Activated CD8-positive, alpha-beta memory T cell treated with anti-CD3 and anti-CD28 coated beads for 24 hours (primary cell): Measurements from ENCODE around the gene TBATA.

ENCODE experiments used
- DNase-seq: peaks from one replicate; pipeline ENCODE4 v3.0.0-alpha.2; 2020

The TBATA gene

GRCh38 chr10:70785190-70785589 lies at the start of gene TBATA:
TBATA (minus strand) TSS chr10:70785377; CDS start chr10:70783379, 1,998 bp downstream.
- no peak for DNase-seq

GRCh38 chr10:70834441-70835151 lies 49.4 kb upstream of the TBATA start:
- no peak for DNase-seq

- DNase-seq: no peak
Measured at GRCh38 chr10:70834021-70834420, 48.8 kb upstream of the TBATA start.

GRCh38 chr10:70833601-70834000 lies 48.4 kb upstream of the TBATA start:
- DNase-seq: no peak

- DNase-seq: no peak
Measured at GRCh38 chr10:70832852-70833528, 47.8 kb upstream of the TBATA start.

GRCh38 chr10:70832221-70832620 lies 47.0 kb upstream of the TBATA start:
- no peak for DNase-seq

GRCh38 chr10:70830164-70830563 lies 45.0 kb upstream of the TBATA start:
- no peak for DNase-seq

- no peak for DNase-seq
Measured at GRCh38 chr10:70829543-70829942, 44.4 kb upstream of the TBATA start.

- DNase-seq: no peak
Measured at GRCh38 chr10:70828923-70829322, 43.7 kb upstream of the TBATA start.

- no peak for DNase-seq
Measured at GRCh38 chr10:70827086-70827757, 42.0 kb upstream of the TBATA start.

- DNase-seq: no peak
Measured at GRCh38 chr10:70822076-70822820, 37.1 kb upstream of the TBATA start.

- DNase-seq: no peak
Measured at GRCh38 chr10:70820976-70821750, 36.0 kb upstream of the TBATA start.

GRCh38 chr10:70816220-70816894 lies 31.2 kb upstream of the TBATA start:
- DNase-seq: peak; percentile 76

- DNase-seq: peak; percentile 97
Measured at GRCh38 chr10:70815504-70816219, 30.5 kb upstream of the TBATA start, which contains the start of gene SGPL1. SGPL1 (plus strand) TSS chr10:70815948; CDS start chr10:70816854, 906 bp downstream.

GRCh38 chr10:70814126-70814525 lies 28.9 kb upstream of the TBATA start:
- no peak for DNase-seq

GRCh38 chr10:70812814-70813213 lies 27.6 kb upstream of the TBATA start:
- DNase-seq: no peak

- DNase-seq: no peak
Measured at GRCh38 chr10:70811881-70812280, 26.7 kb upstream of the TBATA start.

GRCh38 chr10:70810967-70811366 lies 25.8 kb upstream of the TBATA start:
- no peak for DNase-seq

- DNase-seq: no peak
Measured at GRCh38 chr10:70809726-70810125, 24.5 kb upstream of the TBATA start.

GRCh38 chr10:70809011-70809611 lies 23.9 kb upstream of the TBATA start:
- no peak for DNase-seq

GRCh38 chr10:70807556-70807955 lies 22.4 kb upstream of the TBATA start:
- DNase-seq: no peak
